Measurements from ENCODE around the gene GSTM5. TPM values are rescaled to one million over a fixed set of nuclear protein-coding genes. Genes with fewer than 3 reads are reported as not detected.

The GSTM5 gene
- total RNA-seq, 6 experiments from 2014 or later = 0.19 to 0.54 (median 0.31) TPM; not detected in 1

- Histone ChIP-seq H3K36me3 (no peaks in the 10 kb centered on the region), H3K27ac (no peak overlapping the region), H3K4me1 (no peaks in the 10 kb centered on the region), H3K27me3 (no peaks in the 10 kb centered on the region), H3K9me3 (no peaks in the 10 kb centered on the region), H3K4me3 (no peak overlapping the region)
- intact Hi-C loops (cut with DNase I) = loop anchor here in 1 of 2 donors (10.0 kb wide), 1 partner anchor 217 kb away; the partner anchor contains the start of gene GNAI3
- no peak for ATAC-seq
- 88% methylated on average over 5 of the region's 14 CpGs for WGBS (ENCODE audit: insufficient coverage, low coverage, low lambda C conversion rate, missing lambda C conversion rate)
- DNase-seq = peak in 1 of 3 donors; percentile 49
- TF ChIP-seq CTCF (IDR thresholded peaks at IDR 0.05) (no peak), POLR2A (IDR thresholded peaks at IDR 0.05) (no peak)
Observed at GRCh38 chr1:109761227-109762038, 49.4 kb downstream of the GSTM5 start.

GRCh38 chr1:109762039-109762585 is 50.1 kb downstream of the GSTM5 start:
- Histone ChIP-seq H3K27me3 (no peaks in the 10 kb centered on the region), H3K9me3 (no peaks in the 10 kb centered on the region), H3K27ac (no peak overlapping the region), H3K36me3 (no peaks in the 10 kb centered on the region), H3K4me1 (no peaks in the 10 kb centered on the region), H3K4me3 (no peak overlapping the region)
- DNase-seq (peak in 1 of 3 donors; percentile 35), ATAC-seq (no peak)
- TF ChIP-seq CTCF (IDR thresholded peaks at IDR 0.05) (no peak), POLR2A (IDR thresholded peaks at IDR 0.05) (no peak)
- WGBS (ENCODE audit: insufficient coverage, low coverage, low lambda C conversion rate, missing lambda C conversion rate) = 83% methylated on average over 1 of the region's 7 CpGs
- intact Hi-C loops (cut with DNase I) = loop anchor here in 1 of 2 donors (10.0 kb wide), 1 partner anchor 217 kb away; the partner anchor contains the start of gene GNAI3

- TF ChIP-seq POLR2A (IDR thresholded peaks at IDR 0.05) (no peak), CTCF (IDR thresholded peaks at IDR 0.05) (no peak)
- no peak overlapping the region for H3K4me3 ChIP-seq
- ATAC-seq (peak; percentile 27 to 43 (median 34)), DNase-seq (peak in 2 of 3 donors; percentile 38 to 39)
- H3K9me3 ChIP-seq = no peaks in the 10 kb centered on the region
- 61% methylated on average over 9 of the region's 11 CpGs for WGBS (ENCODE audit: insufficient coverage, low coverage, low lambda C conversion rate, missing lambda C conversion rate)
- no peaks in the 10 kb centered on the region for H3K4me1 ChIP-seq
- intact Hi-C loops (cut with DNase I) = loop anchor here in 1 of 2 donors (10.0 kb wide), 1 partner anchor 218 kb away; the partner anchor contains the start of gene GNAI3
- H3K36me3 ChIP-seq = no peaks in the 10 kb centered on the region
- H3K27ac ChIP-seq = no peak overlapping the region
- no peaks in the 10 kb centered on the region for H3K27me3 ChIP-seq
Observed at GRCh38 chr1:109762821-109763645, 51.0 kb downstream of the GSTM5 start.

- intact Hi-C loops (cut with DNase I) = loop anchor here in 1 of 2 donors (10.0 kb wide), 1 partner anchor 219 kb away; the partner anchor contains the start of gene GNAI3
- H3K9me3 ChIP-seq = no peaks in the 10 kb centered on the region
- no peaks in the 10 kb centered on the region for H3K4me1 ChIP-seq
- H3K27me3 ChIP-seq = no peaks in the 10 kb centered on the region
- H3K36me3 ChIP-seq = no peaks in the 10 kb centered on the region
- H3K27ac ChIP-seq = no peak within 1 kb of the TSS
- WGBS (ENCODE audit: insufficient coverage, low coverage, low lambda C conversion rate, missing lambda C conversion rate) = 67% methylated on average over 6 of the region's 11 CpGs
- TF ChIP-seq CTCF (IDR thresholded peaks at IDR 0.05) = no peak
- no peak for TF ChIP-seq POLR2A (IDR thresholded peaks at IDR 0.05)
- DNase-seq (peak; percentile 44 to 71 (median 56)), ATAC-seq (peak; percentile 40 to 93 (median 62))
- no peak within 1 kb of the TSS for H3K4me3 ChIP-seq
Observed at GRCh38 chr1:109763646-109764415, 51.8 kb downstream of the GSTM5 start, which contains the start of gene EPS8L3. Gene EPS8L3 (minus strand): TSS chr1:109763923. CDS start chr1:109761749, 2,174 bp downstream.

All from right lobe of liver (tissue), 6 donors.